HG03439 (cell line): ENCODE results near the gene UGT1A3.

Experiments
- ATAC-seq: cut with Tn5 transposase; IDR thresholded peaks from one replicate; pipeline ENCODE4 v1.9.1; 2021; ENCODE audit warnings: mild to moderate bottlenecking, moderate library complexity; ENCODE audit not compliant: unreplicated experiment

Gene UGT1A3

GRCh38 chr2:233793465-233794127 lies 64.8 kb downstream of the UGT1A3 start:
- no peak for ATAC-seq

GRCh38 chr2:233794128-233794658 lies 65.4 kb downstream of the UGT1A3 start:
- no peak for ATAC-seq

- no peak for ATAC-seq
These were observed 66.9 kb downstream of the UGT1A3 start for GRCh38 chr2:233795735-233796171.

GRCh38 chr2:233796254-233796653 lies 67.4 kb downstream of the UGT1A3 start:
- no peak for ATAC-seq

- ATAC-seq: no peak
These were observed 69.7 kb downstream of the UGT1A3 start for GRCh38 chr2:233798335-233799086.

- no peak for ATAC-seq
These were observed 70.3 kb downstream of the UGT1A3 start for GRCh38 chr2:233799087-233799665.

GRCh38 chr2:233799716-233800115 lies 70.9 kb downstream of the UGT1A3 start:
- no peak for ATAC-seq

- no peak for ATAC-seq
These were observed 71.4 kb downstream of the UGT1A3 start for GRCh38 chr2:233800208-233800607.

GRCh38 chr2:233801357-233802131 lies 72.7 kb downstream of the UGT1A3 start:
- no peak for ATAC-seq

- no peak for ATAC-seq
These were observed 73.4 kb downstream of the UGT1A3 start for GRCh38 chr2:233802132-233802815.

GRCh38 chr2:233803292-233803911 lies 74.6 kb downstream of the UGT1A3 start:
- ATAC-seq: no peak

GRCh38 chr2:233803994-233804393 lies 75.2 kb downstream of the UGT1A3 start:
- ATAC-seq: no peak

- no peak for ATAC-seq
These were observed 78.5 kb downstream of the UGT1A3 start for GRCh38 chr2:233807215-233807865.

GRCh38 chr2:233807966-233808935 lies 79.4 kb downstream of the UGT1A3 start:
- no peak for ATAC-seq

- no peak for ATAC-seq
These were observed 81.5 kb downstream of the UGT1A3 start for GRCh38 chr2:233810385-233810784.

- no peak for ATAC-seq
These were observed 82.2 kb downstream of the UGT1A3 start for GRCh38 chr2:233811087-233811486.

- no peak for ATAC-seq
These were observed 82.9 kb downstream of the UGT1A3 start for GRCh38 chr2:233811732-233812131.
